Fibroblast of the aortic adventitia (primary cell): ENCODE data around the gene GDF3. TPM values are rescaled to one million over a fixed set of nuclear protein-coding genes. Genes with fewer than 3 reads are reported as not detected.
A peak's percentile ranks its signal among the peaks of the same experiment; 100 is the strongest.
"Not testable (repeated sequence)": the region's sequence is repeated elsewhere in the genome, so short reads cannot be mapped to it uniquely, and the experiment has no call there.

Experiments used
- DNase-seq: peaks from one replicate; pipeline ENCODE4 v3.0.0-alpha.2; 2010; ENCODE audit warnings: low read depth
- H3K4me3 ChIP-seq: 2 replicates; pipeline ENCODE4 v1.5.1; 2011; ENCODE audit warnings: low read depth, mild to moderate bottlenecking, control low read depth, low read length, moderate library complexity
- total RNA-seq: library from RNA; depleted of rRNA; stranded (reverse); fragments of >200 nt; gene quantifications from 2 replicates; pipeline ENCODE4 v1.2.3, GENCODE V29; 2012; ENCODE audit warnings: low replicate concordance
- TF ChIP-seq, protein P1 (sequence below): IDR thresholded peaks from 2 replicates; pipeline ENCODE4 v1.5.1; 2011; ENCODE audit warnings: mild to moderate bottlenecking, low read length, control low read depth, inconsistent platforms; ENCODE audit not compliant: insufficient read depth

GDF3 gene
- not detected in 2 replicates for total RNA-seq

DNA sequence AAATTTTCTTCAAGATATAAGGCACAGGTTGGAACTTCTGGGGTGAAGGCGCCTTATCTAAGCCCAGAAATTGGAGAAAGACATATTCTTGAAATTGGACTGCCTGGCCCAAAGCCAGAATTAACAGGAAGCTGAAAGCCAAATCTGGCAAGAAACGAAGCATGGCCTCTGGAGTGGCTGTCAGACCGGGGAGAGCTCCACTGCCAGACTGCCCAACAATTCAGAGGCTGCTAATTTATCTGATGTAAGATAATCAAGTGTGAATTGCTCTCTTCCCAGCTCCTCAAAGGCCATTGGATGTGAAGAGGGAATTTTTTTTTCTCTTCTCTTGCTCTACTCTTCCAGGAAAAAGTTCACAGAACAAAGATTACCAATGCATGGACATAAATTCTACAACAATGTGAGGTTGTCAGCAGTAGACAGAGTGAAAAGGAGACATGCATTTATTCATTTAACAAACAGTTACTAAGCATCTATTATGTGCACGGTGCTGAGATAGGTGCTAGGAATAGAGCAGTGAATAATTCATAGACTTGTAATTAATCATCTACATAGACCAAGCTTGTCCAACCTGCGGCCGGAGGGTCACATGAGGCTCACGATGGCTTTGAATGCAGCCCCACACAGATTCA lies at the start of gene GDF3:
TSS of gene GDF3 (minus strand) at position 210 of the 632 bp plus-strand sequence. CDS start at position 163, 47 bp downstream.
- TF ChIP-seq, protein P1, sequence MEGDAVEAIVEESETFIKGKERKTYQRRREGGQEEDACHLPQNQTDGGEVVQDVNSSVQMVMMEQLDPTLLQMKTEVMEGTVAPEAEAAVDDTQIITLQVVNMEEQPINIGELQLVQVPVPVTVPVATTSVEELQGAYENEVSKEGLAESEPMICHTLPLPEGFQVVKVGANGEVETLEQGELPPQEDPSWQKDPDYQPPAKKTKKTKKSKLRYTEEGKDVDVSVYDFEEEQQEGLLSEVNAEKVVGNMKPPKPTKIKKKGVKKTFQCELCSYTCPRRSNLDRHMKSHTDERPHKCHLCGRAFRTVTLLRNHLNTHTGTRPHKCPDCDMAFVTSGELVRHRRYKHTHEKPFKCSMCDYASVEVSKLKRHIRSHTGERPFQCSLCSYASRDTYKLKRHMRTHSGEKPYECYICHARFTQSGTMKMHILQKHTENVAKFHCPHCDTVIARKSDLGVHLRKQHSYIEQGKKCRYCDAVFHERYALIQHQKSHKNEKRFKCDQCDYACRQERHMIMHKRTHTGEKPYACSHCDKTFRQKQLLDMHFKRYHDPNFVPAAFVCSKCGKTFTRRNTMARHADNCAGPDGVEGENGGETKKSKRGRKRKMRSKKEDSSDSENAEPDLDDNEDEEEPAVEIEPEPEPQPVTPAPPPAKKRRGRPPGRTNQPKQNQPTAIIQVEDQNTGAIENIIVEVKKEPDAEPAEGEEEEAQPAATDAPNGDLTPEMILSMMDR, result no peak
- H3K4me3 ChIP-seq, result no peak within 1 kb of the TSS
- DNase-seq, result peak; percentile 7

DNA sequence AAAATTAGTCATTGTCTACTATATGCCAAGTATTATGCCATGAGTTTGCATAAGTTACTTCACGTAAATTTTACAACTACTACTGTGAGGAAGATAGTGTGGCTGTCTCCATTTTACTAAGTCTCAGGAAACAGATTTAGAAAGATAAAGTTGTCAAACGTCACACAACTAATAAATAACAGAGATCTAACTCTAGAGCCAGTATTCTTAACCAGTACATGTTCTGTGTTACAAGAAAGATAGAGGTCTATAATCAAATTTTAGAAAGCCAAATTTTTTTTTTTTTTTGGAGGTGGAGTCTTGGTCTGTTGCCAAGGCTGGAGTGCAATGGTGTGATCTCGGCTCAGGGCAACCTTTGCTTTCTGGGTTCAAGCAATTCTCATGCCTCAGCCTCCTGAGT lies 37.4 kb upstream of the GDF3 start:
- TF ChIP-seq, protein P1, result no peak
- no peak for DNase-seq
- H3K4me3 ChIP-seq, result no peak overlapping the region

DNA sequence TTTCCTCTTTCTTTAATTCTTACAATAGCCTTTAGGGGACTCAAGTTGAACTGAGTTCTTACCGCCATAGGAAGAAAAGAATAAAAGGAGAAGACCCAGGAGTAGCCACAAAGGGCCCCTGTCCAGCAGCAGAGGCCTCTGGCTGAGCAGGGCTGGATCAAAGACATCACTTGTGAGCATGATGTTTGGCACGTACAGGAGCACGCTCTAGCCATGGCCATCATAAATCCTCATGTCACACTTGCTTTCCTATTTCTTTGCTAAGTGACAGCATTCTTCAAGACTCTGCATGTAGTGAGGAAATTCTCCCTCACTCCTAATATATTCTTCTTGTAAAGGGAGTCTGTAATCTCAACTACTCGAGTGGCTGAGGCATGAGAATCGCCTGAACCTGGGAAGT lies 35.9 kb upstream of the GDF3 start:
- TF ChIP-seq, protein P1, result no peak
- no peak overlapping the region for H3K4me3 ChIP-seq
- no peak for DNase-seq

DNA sequence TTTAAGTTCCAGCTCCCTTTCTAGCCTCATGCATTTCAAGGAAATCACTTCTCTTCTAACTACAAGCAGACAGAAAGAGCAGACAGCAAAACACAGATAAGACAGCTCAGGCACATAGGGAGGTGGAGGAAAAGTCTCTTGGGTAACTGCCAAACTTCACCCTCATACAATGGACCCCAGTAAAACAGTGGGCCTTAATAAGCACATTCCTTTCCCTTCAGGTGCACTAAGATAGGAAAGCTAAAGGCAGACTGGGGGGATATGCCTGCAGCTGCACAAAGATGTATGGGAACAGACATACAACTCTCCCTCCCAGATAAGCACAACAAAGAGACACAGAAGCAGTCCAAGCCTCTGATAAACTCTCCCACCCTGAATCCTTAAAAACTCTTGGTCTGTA lies 35.4 kb upstream of the GDF3 start:
- not testable (repeated sequence) for H3K4me3 ChIP-seq, DNase-seq

DNA sequence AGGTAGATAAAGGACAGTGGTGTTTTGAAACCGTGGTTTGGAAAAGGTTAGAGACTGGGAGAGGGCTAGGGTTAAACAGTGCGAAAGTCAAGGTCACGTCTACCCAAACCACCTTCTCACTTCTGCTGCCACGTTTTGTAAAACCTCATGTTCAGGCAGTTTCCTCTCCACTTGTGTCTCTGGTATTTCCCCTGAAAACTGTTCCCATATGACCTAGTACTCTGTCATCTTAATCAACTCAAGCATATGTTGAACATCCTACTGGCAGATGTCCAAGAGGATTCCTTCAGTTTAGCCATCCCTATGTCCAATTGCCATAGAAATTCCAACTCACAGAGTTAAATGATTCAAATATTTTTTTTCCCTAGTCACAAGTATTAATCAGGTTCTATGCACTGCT lies 34.2 kb upstream of the GDF3 start:
- no peak overlapping the region for H3K4me3 ChIP-seq
- DNase-seq, result no peak
- TF ChIP-seq, protein P1, result no peak

DNA sequence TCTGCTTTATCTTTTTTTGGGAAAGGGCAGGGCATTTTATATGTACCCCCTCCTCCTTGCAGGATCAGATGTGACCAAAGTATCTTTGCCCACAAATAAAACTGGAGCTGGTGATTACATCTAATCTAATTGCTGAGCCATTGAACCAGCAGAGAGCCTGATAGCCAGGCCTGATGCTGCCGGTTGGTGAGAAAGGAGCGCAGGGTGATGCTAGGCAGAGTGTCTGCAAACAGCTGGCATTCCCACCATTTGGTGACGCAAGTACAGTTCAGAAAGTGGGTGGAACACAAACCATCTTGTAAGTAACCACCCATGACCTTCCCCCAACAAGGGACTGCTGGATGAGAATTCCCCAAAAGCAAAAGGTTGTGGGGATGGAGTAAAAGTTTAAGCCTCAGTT lies 28.4 kb upstream of the GDF3 start:
- TF ChIP-seq, protein P1, result no peak
- DNase-seq, result no peak
- H3K4me3 ChIP-seq, result no peak overlapping the region

DNA sequence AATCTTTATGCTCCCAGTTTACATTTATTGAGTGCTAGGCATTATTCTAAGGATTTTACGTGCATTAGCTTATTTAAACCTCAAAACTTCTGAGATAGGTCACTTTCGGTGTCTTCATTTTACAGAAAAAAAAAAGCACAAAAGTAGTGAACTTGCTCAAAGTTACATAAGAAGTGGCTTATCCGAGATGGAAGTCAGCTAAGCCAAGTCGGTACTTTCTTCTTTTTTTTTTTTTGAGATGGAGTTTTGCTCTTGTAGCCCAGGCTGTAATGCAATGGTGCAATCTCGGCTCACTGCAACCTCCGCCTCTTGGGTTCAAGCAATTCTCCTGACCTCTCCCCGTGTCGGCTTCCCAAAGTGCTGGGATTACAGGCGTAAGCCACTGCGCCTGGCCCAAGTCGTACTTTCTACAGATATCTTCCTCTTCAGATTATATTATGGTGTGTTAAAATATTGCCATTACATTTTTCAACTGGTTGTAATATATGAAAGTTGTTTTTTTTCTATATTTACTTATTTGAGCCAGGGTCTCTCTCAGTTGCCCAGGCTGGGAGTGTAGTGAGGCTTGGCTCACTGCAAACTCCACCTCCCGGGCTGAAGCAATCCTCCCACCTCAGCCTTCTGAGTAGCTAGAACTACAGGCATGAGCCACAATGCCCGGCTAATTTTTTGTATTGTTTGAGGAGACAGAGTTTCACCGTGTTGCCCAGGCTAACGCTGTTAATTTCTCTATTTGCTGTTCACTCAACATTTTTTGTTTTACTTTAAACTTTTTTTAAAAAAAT lies 24.6 kb upstream of the GDF3 start:
- H3K4me3 ChIP-seq, result no peak overlapping the region
- TF ChIP-seq, protein P1, result no peak
- DNase-seq, result no peak
